HepG2 (cell line): ENCODE measurements around the gene GPC2. TPM values are rescaled to one million over a fixed set of nuclear protein-coding genes. Genes with fewer than 3 reads are reported as not detected.
A peak's percentile ranks its signal among the peaks of the same experiment; 100 is the strongest.

Experiments used
- AGO2 ChIP-seq: fragments of 200-400 bp; formaldehyde crosslinking; optimal IDR thresholded peaks from 2 replicates; pipeline ENCODE3; 2017; ENCODE audit warnings: mild to moderate bottlenecking, low read depth, low read length, moderate library complexity
- CHD2 ChIP-seq: IDR thresholded peaks from 2 replicates; pipeline ENCODE4 v1.6.1; 2011; ENCODE audit warnings: low read depth, low read length, improper control_type of control experiment
- FOXA3 ChIP-seq: IDR thresholded peaks from 2 replicates; pipeline ENCODE4 v1.6.1; 2016; ENCODE audit warnings: missing genetic modification reagents, missing compliant biosample characterization
- HMGA1 ChIP-seq: sonication (generic); formaldehyde crosslinking; conservative IDR thresholded peaks from 2 replicates; pipeline ENCODE4 v1.4.0; 2020; ENCODE audit warnings: missing genetic modification reagents
- HOXA3 ChIP-seq: sonication (generic); formaldehyde crosslinking; IDR thresholded peaks from 2 replicates; pipeline ENCODE4 v1.5.0; 2020; ENCODE audit warnings: missing genetic modification reagents
- HOXA5 ChIP-seq: sonication (generic); formaldehyde crosslinking; IDR thresholded peaks from 2 replicates; pipeline ENCODE4 v1.4.0; 2020; ENCODE audit warnings: missing genetic modification reagents
- IRF9 ChIP-seq: sonication (generic); formaldehyde crosslinking; IDR thresholded peaks from 2 replicates; pipeline ENCODE4 v1.8.0; 2022; ENCODE audit warnings: missing genetic modification reagents, mild to moderate bottlenecking, borderline replicate concordance
- MAFK ChIP-seq, 2 experiments: IDR thresholded peaks in 1 of 2; conservative IDR thresholded peaks in 1 of 2; 2 replicates each; pipeline ENCODE4 v1.6.1; 2011; ENCODE audit warnings: improper control_type of control experiment in 2 of 2, low read length in 2 of 2
- PTBP1 ChIP-seq: fragments of 200-400 bp; formaldehyde crosslinking; IDR thresholded peaks from 2 replicates; pipeline ENCODE4 v1.6.1; 2018; ENCODE audit warnings: low read length, low read depth; ENCODE audit not compliant: poor library complexity, severe bottlenecking
- RCOR2 ChIP-seq: IDR thresholded peaks from 2 replicates; pipeline ENCODE4 v1.6.1; 2016; ENCODE audit warnings: missing biosample characterization, missing genetic modification reagents
- SOX5 ChIP-seq: IDR thresholded peaks from 2 replicates; pipeline ENCODE4 v1.6.1; 2016; ENCODE audit warnings: borderline replicate concordance
- ZBTB37 ChIP-seq: sonication (generic); formaldehyde crosslinking; IDR thresholded peaks from 2 replicates; pipeline ENCODE4 v1.4.0; 2020; ENCODE audit warnings: mild to moderate bottlenecking, missing genetic modification reagents
- ZNF17 ChIP-seq: sonication (generic); formaldehyde crosslinking; IDR thresholded peaks from 2 replicates; pipeline ENCODE4 v1.5.0; 2020; ENCODE audit warnings: mild to moderate bottlenecking, missing genetic modification reagents
- ZNF205 ChIP-seq: IDR thresholded peaks from 2 replicates; pipeline ENCODE4 v1.6.1; 2018; ENCODE audit warnings: missing biosample characterization, missing genetic modification reagents
- ZNF296 ChIP-seq: sonication (generic); formaldehyde crosslinking; conservative IDR thresholded peaks from 2 replicates; pipeline ENCODE4 v1.5.0; 2020; ENCODE audit warnings: mild to moderate bottlenecking, missing genetic modification reagents
- ZNF513 ChIP-seq: sonication (generic); formaldehyde crosslinking; conservative IDR thresholded peaks from 2 replicates; pipeline ENCODE4 v1.5.0; 2020; ENCODE audit warnings: missing genetic modification reagents
- ZNF558 ChIP-seq: sonication (generic); formaldehyde crosslinking; IDR thresholded peaks from 2 replicates; pipeline ENCODE4 v1.9.0; 2022; ENCODE audit warnings: mild to moderate bottlenecking, missing genetic modification reagents, borderline replicate concordance
- ZNF609 ChIP-seq: sonication (generic); formaldehyde crosslinking; IDR thresholded peaks from 2 replicates; pipeline ENCODE4 v1.4.0; 2020; ENCODE audit warnings: mild to moderate bottlenecking, missing genetic modification reagents, borderline replicate concordance
- ZNF749 ChIP-seq: sonication (generic); formaldehyde crosslinking; IDR thresholded peaks from 2 replicates; pipeline ENCODE4 v1.8.0; 2022; ENCODE audit warnings: mild to moderate bottlenecking, missing genetic modification reagents, moderate library complexity, borderline replicate concordance
- polyA plus RNA-seq, 8 experiments: library from polyadenylated mRNA; depleted of rRNA in 3 of 8; stranded (reverse) in 7 of 8; unstranded in 1 of 8; fragments of >200 nt; fragmentation: Illumina TruSeq in 4 of 8; extraction: Trizol in 4 of 8; gene quantifications; 2 replicates each; pipeline versions ENCODE4 v1.2.1 to v1.2.3, GENCODE V29; 2011 to 2016; ENCODE audit warnings: low read depth in 4 of 8, missing spikeins in 1 of 8, mixed read lengths in 1 of 8; ENCODE audit not compliant: insufficient read depth in 1 of 8
- total RNA-seq, 5 experiments: library from RNA; depleted of rRNA; stranded (reverse); fragments of >200 nt; fragmentation: Illumina TruSeq; extraction: Trizol; gene quantifications; 2 replicates each; pipeline ENCODE4 v1.2.3, GENCODE V29; 2016; ENCODE audit warnings: low read depth in 1 of 5

Gene GPC2
- total and polyA plus RNA-seq, 2 of the 13 experiments (the other 11 are each of a cell fraction or from before 2014, with no cell fraction given) = 0.64 to 0.78 TPM

GRCh38 chr7:100157334-100158228 lies 19.6 kb downstream of the GPC2 start (continued):
- TF ChIP-seq RCOR2 (CRISPR knock-in tag) = no peak
- no peak for TF ChIP-seq HMGA1
- TF ChIP-seq ZNF558 (CRISPR knock-in tag) = no peak
- TF ChIP-seq CHD2 = no peak
- no peak for TF ChIP-seq ZNF749 (CRISPR knock-in tag)
- no peak for TF ChIP-seq MAFK (conservative IDR thresholded peaks at IDR 0.05 in 1 of 2, IDR thresholded peaks at IDR 0.05 in 1 of 2; ENCODE audit: low read length in 2 of 2)
- TF ChIP-seq HOXA3 = peak; percentile 52
- peak; percentile 51; the same call in 1 of the 2 replicates for TF ChIP-seq SOX5
- no peak for TF ChIP-seq AGO2
- no peak for TF ChIP-seq ZNF17 (CRISPR knock-in tag)
- no peak for TF ChIP-seq ZNF205 (CRISPR knock-in tag)
- TF ChIP-seq FOXA3 (CRISPR knock-in tag) = peak; percentile 40
- no peak for TF ChIP-seq ZBTB37 (CRISPR knock-in tag)
- no peak for TF ChIP-seq PTBP1
- TF ChIP-seq HOXA5 (CRISPR knock-in tag) = peak; percentile 34; the same call in 1 of the 2 replicates
- no peak for TF ChIP-seq ZNF513
- no peak for TF ChIP-seq ZNF296 (CRISPR knock-in tag)
- no peak for TF ChIP-seq IRF9 (CRISPR knock-in tag)
- TF ChIP-seq ZNF609 (CRISPR knock-in tag) = peak; percentile 43; the same call in 1 of the 2 replicates
